ENCODE data around the gene FSCN2. TPM values are rescaled to one million over a fixed set of nuclear protein-coding genes. Genes with fewer than 3 reads are reported as not detected.

Gene FSCN2
- total and polyA plus RNA-seq, 2 donors: 0.43 to 0.69 TPM

DNA sequence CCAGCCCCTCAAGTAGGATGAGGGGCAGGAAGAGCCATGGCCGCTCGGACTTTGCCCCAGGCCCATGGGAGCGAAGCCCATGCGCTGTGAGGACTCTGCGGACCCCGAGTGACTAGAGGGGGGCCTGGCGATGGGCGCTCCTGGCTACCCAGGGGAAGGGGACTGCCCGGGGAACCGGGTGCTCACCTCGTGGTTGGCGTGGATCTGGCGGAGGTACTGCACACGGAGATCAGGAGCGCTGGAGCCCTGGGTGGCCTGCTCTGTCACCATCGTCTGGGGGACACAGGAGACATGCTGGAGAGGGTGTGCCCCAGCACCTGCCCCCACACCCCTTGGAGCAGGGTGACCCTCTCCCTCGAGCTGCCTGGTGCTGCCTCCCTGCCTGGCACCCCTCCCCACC is 12.9 kb downstream of the FSCN2 start:
- Histone ChIP-seq H3K36me3 (ENCODE audit: insufficient read depth) (peaks cover 5% of the 10 kb centered on the region), H3K4me3 (ENCODE audit: low read depth, low read length) (no peak overlapping the region), H3K4me1 (ENCODE audit: insufficient read depth) (no peaks in the 10 kb centered on the region), H3K27ac (ENCODE audit: low read depth) (no peak overlapping the region)
- DNase-seq (ENCODE audit: extremely low spot score): no peak
- WGBS: 89% methylated on average over 17 of the region's 17 CpGs

DNA sequence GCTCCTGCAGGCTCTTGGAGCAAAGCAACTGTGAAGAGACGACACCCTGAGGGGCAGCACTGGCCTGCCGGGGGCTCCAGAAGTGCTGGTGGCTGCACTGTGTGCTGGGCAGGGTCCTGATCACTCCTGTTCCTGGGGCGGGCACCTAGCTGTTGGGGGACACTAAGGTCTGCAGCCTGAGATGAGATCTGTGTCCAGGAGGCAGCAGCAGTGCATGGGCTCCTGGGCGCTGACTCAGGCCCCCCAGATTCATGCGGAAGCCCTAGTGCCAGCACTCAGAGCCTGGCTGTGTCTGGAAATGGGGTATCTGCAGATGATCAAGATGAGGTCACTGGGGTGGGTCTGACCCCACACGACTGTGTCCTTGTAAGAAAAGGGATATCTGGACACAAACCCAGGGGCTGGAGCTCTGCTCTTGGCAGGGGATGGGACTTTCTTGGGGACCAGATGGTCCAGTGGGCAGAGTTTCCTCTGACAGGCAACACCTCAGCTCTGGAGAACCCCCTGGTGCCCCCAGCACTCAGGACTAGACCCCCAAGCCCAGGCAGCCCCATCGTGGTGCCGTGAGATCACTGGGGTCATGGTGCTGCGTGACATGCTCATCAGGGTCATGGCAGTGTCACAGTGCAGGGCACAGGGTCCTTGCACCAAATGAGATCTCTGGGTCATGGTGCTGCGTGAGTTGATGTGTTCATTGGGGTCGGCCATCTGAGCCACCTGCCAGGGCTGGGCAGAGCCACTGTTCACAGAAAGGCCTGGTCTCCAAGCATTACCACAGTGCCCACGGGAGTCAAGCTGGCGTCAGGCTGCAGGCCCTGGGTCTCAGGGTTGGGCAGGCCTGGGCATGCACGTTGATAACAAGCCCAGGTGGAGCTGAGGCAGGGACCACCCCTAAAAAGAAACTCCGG is 14.5 kb downstream of the FSCN2 start:
- Histone ChIP-seq H3K4me3 (ENCODE audit: low read depth, low read length) (no peak overlapping the region), H3K36me3 (ENCODE audit: insufficient read depth) (peaks cover 8% of the 10 kb centered on the region), H3K4me1 (ENCODE audit: insufficient read depth) (no peaks in the 10 kb centered on the region), H3K27ac (ENCODE audit: low read depth) (no peak overlapping the region)
- no peak for DNase-seq (ENCODE audit: extremely low spot score)
- WGBS: 84% methylated on average over 15 of the region's 15 CpGs

DNA sequence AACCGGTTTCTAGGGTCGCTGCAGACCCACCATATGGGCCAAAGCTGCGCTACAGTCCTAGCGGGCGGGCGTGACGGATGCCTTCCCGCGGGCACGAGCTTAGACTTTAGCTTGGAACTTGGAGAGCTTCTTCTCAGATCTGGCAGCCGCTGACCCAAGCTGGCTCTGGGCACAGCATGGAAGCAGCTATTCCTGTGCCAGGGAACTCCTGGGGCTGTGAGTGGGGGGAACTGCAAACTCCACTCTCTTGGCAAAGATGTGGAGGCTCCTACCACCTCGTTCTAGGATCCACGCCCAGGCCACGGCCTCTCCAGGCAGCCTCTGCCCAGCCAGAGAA is 15.1 kb downstream of the FSCN2 start:
- no peak for DNase-seq (ENCODE audit: extremely low spot score)
- H3K4me3 ChIP-seq (ENCODE audit: low read depth, low read length): no peak overlapping the region
- WGBS: 94% methylated on average over 14 of the region's 14 CpGs
- peaks cover 8% of the 10 kb centered on the region for H3K36me3 ChIP-seq (ENCODE audit: insufficient read depth)
- no peaks in the 10 kb centered on the region for H3K4me1 ChIP-seq (ENCODE audit: insufficient read depth)
- H3K27ac ChIP-seq (ENCODE audit: low read depth): no peak overlapping the region

DNA sequence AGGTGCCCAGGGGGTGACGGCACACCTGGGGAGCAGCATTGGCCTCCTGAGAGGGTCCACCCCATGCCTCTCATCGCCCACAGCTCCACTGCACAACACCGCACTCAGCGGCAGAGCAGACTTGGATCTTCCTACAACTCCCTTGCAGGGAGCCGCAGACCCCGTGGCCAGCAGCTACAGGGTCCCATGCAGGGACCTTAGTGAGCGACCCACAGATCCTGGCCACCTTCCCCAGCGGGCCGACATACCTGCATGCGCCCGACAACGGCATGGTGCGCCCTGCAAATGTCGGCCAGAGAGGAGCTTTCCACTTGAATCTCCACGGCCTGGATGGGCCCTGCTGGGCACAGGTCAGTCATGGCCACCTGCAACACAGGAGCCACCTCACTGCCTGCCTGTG is 15.6 kb downstream of the FSCN2 start:
- no peak overlapping the region for H3K4me3 ChIP-seq (ENCODE audit: low read depth, low read length)
- H3K27ac ChIP-seq (ENCODE audit: low read depth): no peak overlapping the region
- peaks cover 8% of the 10 kb centered on the region for H3K36me3 ChIP-seq (ENCODE audit: insufficient read depth)
- no peak for DNase-seq (ENCODE audit: extremely low spot score)
- WGBS: 98% methylated on average over 15 of the region's 15 CpGs
- H3K4me1 ChIP-seq (ENCODE audit: insufficient read depth): no peaks in the 10 kb centered on the region

DNA sequence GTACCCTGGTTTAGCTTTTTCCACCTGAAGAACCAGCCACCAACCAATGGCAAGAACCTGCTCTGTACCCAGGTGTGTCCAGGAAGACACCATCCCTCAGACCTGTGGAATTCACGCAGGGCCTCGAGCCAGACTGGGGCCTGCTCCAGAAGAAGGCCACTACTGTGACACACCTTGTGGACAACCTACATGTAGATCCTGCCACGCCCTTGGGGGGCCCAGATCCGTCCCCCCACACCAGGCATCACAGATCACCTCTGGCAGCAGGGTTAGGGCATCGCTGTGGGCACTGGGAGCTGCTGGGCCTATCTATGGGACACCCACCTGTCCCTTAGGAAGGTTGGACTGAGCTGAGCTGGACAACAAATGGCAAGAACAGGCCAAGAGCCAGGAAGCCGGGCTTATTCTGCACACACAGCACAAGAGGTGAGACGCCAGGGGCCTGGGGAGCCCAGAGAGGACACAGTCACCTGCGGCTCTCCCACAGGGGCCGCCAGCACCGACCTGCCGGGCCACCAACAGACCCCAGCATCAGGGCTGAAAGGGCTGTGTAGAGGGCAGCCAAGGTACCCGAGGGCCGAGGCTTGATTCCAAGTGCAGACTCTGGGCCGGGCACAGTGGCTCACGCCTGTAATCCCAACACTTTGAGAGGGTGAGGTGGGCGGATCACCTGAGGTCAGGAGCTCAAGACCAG is 16.3 kb downstream of the FSCN2 start:
- Histone ChIP-seq H3K4me3 (ENCODE audit: low read depth, low read length) (no peak overlapping the region), H3K27ac (ENCODE audit: low read depth) (no peak overlapping the region), H3K36me3 (ENCODE audit: insufficient read depth) (peaks cover 8% of the 10 kb centered on the region), H3K4me1 (ENCODE audit: insufficient read depth) (no peaks in the 10 kb centered on the region)
- 93% methylated on average over 16 of the region's 16 CpGs for WGBS
- DNase-seq (ENCODE audit: extremely low spot score): no peak

DNA sequence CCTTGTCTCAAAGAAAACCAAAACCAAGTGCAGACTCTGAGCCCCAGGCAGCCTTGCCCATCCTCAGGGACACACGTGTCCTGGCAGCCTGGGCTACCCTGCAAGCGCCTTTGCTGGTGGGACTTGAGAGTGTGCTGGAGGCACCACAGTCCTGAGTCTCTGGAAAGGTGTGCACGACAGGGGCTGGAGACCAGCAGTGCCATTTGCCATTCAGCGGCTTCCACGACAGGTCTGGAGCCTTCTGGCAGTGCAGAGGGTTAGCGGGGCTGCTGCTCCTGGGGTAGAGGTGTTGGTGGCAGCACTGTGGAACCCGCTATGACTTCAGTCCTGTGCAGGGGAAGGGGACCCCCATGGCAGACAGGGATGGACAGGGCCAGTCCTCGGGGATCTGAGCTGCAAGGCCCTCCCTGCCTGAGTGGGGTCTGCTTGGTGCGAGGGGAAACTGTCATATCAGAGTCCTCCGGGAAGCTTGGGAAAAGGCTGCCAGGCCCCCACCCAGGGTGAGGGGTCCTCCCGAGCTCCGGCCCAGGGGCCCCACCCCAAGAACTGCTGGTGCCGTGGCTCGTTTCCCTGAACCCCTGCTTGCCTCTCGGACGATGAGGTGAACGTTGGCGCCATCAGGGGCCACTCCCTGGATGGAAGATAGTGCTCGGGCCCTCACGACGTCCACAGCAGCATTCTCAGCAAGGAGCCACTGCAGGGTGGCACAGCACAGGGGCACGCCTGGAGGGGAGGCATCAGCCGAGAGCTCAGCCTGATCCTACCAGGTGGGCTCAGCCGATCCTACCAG is 17.2 kb downstream of the FSCN2 start:
- H3K4me3 ChIP-seq (ENCODE audit: low read depth, low read length): no peak overlapping the region
- WGBS: 90% methylated on average over 24 of the region's 24 CpGs
- H3K27ac ChIP-seq (ENCODE audit: low read depth): no peak overlapping the region
- no peak for DNase-seq (ENCODE audit: extremely low spot score)
- H3K4me1 ChIP-seq (ENCODE audit: insufficient read depth): no peaks in the 10 kb centered on the region
- peaks cover 8% of the 10 kb centered on the region for H3K36me3 ChIP-seq (ENCODE audit: insufficient read depth)

DNA sequence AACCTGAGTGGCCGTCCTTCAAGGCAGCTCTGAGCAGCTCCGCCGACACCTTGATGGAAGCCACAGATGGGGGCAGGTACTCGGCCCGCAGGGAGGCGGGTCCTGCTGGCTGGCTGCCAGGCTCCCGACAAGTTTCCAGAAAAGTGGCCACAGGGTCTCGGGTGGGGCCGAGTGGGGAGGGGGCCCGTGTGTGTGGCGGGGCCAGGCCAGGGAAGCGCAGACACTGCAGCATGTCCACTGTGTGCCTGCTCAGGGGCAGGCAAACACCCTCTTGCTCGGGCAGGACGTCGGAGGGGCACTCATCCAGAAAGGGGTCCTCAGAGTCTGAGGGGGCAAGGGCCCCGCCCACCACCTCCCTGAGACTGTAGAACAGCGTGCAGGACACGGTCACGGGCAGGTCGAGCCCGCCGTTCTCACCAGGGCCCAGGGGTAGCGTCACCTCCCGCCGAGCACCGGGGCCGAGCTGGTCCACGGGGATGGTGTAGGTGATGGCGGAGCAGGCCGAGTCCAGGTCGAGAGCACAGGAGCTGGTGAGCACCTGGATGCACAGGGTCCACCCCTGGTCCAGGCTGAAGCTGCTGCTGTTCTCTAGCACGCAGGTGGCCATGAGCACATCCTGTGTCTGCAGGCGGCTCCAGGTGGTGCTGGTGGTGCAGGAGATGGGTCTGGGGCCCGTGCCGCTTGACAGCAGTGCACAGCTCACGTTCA is 18.9 kb downstream of the FSCN2 start:
- peaks cover 6% of the 10 kb centered on the region for H3K36me3 ChIP-seq (ENCODE audit: insufficient read depth)
- H3K27ac ChIP-seq (ENCODE audit: low read depth): no peak overlapping the region
- no peak overlapping the region for H3K4me3 ChIP-seq (ENCODE audit: low read depth, low read length)
- no peaks in the 10 kb centered on the region for H3K4me1 ChIP-seq (ENCODE audit: insufficient read depth)
- 86% methylated on average over 36 of the region's 36 CpGs for WGBS
- DNase-seq (ENCODE audit: extremely low spot score): no peak

DNA sequence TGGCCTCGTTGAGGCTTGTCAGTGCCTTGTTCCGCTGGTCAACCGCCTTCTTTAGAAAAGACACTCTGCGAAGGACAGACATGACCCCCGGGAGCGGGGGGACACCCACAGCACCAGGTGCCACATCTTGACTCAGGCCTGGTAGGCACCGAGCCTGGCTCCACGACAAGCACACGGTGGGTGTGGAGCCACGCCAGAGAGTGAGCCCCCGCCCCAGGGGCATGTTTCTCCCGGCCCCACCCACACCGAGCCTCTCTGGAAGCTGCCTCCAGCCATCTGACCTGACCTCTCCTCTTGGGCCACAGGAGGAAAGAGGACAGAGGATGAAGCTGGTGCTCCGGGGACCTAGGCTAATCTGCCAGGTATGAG is 19.4 kb downstream of the FSCN2 start:
- Histone ChIP-seq H3K36me3 (ENCODE audit: insufficient read depth) (peaks cover 6% of the 10 kb centered on the region), H3K27ac (ENCODE audit: low read depth) (no peak overlapping the region), H3K4me3 (ENCODE audit: low read depth, low read length) (no peak overlapping the region), H3K4me1 (ENCODE audit: insufficient read depth) (no peaks in the 10 kb centered on the region)
- WGBS: 85% methylated on average over 14 of the region's 14 CpGs
- no peak for DNase-seq (ENCODE audit: extremely low spot score)

DNA sequence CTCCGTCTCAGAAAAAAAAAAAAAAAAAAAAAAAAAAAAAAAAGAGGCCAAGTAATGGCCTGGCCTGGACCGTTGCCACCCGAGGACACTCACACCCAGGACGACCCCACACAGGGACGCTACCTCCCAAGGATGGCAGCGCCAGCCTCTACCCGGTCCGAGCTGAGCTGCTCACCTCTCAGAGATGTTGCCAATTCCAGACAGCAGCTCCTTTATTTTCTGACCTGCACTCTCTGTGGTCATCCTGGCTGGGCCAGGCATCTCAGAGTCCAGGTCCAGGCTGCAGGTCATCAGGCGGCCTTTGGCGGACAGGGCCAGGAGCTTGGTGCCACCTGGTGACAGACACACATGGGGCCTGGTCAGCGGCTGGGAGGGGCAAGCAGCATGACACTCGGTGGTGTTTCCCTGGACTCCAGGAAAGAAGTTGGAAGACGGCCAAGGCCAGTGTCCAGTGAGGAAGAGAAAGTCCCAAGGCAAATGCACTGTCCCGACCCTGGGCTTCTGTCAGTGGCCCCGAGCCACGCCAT is 20.9 kb downstream of the FSCN2 start:
- WGBS: 82% methylated on average over 16 of the region's 16 CpGs
- Histone ChIP-seq H3K27ac (ENCODE audit: low read depth) (no peak overlapping the region), H3K36me3 (ENCODE audit: insufficient read depth) (peaks cover 3% of the 10 kb centered on the region), H3K4me3 (ENCODE audit: low read depth, low read length) (no peak overlapping the region), H3K4me1 (ENCODE audit: insufficient read depth) (no peaks in the 10 kb centered on the region)
- no peak for DNase-seq (ENCODE audit: extremely low spot score)

DNA sequence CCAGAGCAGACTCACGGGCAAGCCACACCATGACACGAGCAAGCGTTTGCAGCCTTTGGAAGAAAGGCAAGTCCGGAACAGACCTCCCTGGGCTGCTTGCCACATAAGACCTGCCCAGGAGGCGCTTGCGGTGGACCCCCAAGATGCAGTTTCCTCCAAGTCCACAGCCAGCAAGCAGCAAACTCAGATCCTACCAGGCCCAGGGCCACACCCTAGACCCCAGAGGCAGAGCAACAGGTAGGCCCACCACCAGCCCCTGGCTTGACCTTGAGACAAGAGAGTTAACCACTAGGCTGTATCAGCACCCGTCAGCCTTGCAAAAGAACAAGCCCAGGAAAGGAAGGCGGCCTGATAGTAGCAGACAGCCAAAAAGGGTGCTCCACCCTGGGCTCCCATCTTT is 21.6 kb downstream of the FSCN2 start:
- Histone ChIP-seq H3K4me1 (ENCODE audit: insufficient read depth) (no peaks in the 10 kb centered on the region), H3K4me3 (ENCODE audit: low read depth, low read length) (no peak overlapping the region), H3K36me3 (ENCODE audit: insufficient read depth) (peaks cover 3% of the 10 kb centered on the region), H3K27ac (ENCODE audit: low read depth) (no peak overlapping the region)
- 91% methylated on average over 8 of the region's 8 CpGs for WGBS
- no peak for DNase-seq (ENCODE audit: extremely low spot score)

DNA sequence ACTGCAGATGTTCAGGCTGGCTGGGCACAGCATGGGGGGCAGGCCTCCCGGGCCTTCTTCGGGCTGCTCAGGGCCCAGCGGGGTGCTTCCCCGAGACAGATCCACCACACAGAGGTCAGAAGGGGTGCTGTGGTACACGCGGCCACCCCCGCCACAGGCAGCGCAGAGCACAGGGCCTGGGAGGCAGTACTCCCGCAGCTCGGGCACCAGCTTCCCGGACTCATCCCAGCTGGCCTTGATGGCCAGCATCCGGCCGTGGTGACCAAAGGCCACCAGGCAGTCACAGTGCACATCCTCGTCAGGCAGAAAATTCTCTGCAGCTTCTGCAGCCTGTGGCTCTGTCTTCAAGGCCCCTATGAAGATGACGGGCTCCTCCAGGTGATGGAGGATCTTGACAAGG is 22.1 kb downstream of the FSCN2 start:
- Histone ChIP-seq H3K4me1 (ENCODE audit: insufficient read depth) (no peaks in the 10 kb centered on the region), H3K36me3 (ENCODE audit: insufficient read depth) (peaks cover 3% of the 10 kb centered on the region), H3K27ac (ENCODE audit: low read depth) (no peak overlapping the region), H3K4me3 (ENCODE audit: low read depth, low read length) (no peak overlapping the region)
- WGBS: 93% methylated on average over 15 of the region's 15 CpGs
- DNase-seq (ENCODE audit: extremely low spot score): no peak

DNA sequence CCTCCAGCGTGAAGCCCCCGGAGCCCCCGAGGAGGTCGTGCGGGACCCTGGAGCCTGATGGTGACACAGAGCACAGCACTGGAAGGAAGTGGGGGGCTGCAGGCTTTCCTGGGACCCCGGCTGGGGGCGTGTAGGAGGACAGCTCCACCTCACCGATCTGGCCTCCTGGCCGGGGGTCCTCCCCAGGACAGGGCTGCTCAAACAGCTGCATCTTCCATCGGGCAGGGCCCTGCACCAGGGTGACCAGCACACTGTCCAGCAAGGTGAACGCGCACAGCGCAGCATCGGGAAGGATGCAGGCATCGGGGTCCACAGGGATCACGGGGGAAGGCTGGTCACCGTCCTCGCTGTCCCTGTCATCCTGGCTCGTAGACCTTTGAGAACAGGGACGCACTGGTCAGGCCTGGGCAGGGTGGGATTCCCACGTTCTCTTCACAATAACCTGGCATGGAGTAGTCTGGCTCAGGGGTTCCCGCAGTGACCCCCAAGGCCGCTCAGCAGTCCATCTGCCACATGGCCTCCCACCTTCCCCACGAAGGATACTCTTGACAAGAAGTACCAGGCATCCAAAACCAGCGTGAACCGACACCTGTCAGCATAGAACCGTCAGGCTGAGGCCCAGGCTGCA is 22.8 kb downstream of the FSCN2 start:
- no peak overlapping the region for H3K27ac ChIP-seq (ENCODE audit: low read depth)
- no peak for DNase-seq (ENCODE audit: extremely low spot score)
- peak overlapping the region; percentile 95 for H3K4me3 ChIP-seq (ENCODE audit: low read depth, low read length)
- WGBS: 81% methylated on average over 27 of the region's 27 CpGs
- H3K36me3 ChIP-seq (ENCODE audit: insufficient read depth): peaks cover 3% of the 10 kb centered on the region
- no peaks in the 10 kb centered on the region for H3K4me1 ChIP-seq (ENCODE audit: insufficient read depth)

Data from urinary bladder (tissue), 4 donors.